COLO668 (cell line): ENCODE measurements around the gene EEF1AKMT3.

Source experiments
- DNase-seq: peaks from one replicate; lab custom pipeline; 2025; ENCODE audit not compliant: unreplicated experiment; lab: John Stamatoyannopoulos, UW

Gene EEF1AKMT3

GRCh38 chr12:57750561-57751431 lies 21.6 kb upstream of the EEF1AKMT3 start:
- DNase-seq = no peak

DNA sequence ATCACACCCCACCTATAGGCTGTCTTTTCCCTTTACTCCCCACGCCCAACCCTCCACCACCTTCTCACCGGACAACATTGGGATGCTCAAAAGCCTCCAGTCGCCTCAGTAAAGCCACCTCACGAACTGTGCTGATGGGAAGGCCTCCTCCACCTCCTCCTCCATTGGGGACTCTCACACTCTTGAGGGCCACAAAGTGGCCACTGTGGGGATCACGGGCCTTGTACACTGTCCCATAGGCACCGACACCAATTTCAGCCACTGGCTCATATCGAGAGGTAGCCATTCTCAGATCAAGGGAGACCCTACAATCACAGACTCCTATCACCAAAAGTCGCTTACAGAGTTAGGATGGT lies 21.0 kb upstream of the EEF1AKMT3 start:
- DNase-seq = no peak

- DNase-seq = peak; percentile 97
These were observed 20.4 kb upstream of the EEF1AKMT3 start, which contains the start of gene CDK4 for GRCh38 chr12:57751788-57752667. TSS of gene CDK4 (minus strand) at chr12:57752310. CDS start at chr12:57751717, 593 bp downstream.

DNA sequence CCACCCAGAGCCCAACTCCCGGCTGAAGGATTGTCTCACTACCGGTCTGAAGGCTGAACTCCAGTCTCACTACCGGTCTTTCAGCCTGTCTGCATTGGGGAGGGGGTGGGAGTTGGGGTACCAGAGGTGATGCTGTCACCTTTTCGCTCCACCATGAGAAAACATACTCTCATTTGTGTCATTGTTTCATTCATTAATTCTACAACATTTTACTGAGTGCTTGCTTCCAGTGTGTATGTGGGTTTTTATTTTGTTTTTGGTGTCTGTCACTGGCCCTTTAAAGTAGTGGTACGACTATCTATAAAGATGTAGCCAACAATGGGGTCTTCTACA lies 19.8 kb upstream of the EEF1AKMT3 start:
- no peak for DNase-seq

DNA sequence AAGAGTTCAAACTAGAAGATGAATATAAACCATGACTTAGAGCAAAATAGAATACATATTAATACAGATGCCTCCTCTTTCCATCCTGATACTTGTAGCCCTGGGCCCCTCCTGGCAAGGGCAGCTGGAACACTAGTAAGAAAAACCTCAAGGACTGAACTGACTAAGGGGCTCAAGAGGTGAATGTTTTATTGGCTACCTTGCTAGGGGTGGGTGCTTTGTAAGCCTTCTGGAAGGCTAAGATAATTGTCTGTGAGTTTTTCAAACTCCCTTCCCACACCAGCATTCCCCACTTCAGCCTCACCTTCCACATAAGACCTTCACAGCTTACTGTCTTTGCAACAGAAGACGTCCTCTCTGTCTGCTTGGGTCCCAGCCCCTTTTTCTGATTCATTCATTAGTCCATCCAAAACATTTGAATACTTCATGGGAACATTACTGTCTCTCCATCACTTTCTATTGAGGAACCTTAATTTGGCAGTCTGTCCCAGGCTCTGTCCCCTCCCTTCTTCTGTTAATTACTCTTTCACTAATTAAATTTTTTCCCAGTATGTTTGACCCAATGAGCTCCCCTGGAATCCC lies 18.6 kb upstream of the EEF1AKMT3 start:
- DNase-seq = no peak

DNA sequence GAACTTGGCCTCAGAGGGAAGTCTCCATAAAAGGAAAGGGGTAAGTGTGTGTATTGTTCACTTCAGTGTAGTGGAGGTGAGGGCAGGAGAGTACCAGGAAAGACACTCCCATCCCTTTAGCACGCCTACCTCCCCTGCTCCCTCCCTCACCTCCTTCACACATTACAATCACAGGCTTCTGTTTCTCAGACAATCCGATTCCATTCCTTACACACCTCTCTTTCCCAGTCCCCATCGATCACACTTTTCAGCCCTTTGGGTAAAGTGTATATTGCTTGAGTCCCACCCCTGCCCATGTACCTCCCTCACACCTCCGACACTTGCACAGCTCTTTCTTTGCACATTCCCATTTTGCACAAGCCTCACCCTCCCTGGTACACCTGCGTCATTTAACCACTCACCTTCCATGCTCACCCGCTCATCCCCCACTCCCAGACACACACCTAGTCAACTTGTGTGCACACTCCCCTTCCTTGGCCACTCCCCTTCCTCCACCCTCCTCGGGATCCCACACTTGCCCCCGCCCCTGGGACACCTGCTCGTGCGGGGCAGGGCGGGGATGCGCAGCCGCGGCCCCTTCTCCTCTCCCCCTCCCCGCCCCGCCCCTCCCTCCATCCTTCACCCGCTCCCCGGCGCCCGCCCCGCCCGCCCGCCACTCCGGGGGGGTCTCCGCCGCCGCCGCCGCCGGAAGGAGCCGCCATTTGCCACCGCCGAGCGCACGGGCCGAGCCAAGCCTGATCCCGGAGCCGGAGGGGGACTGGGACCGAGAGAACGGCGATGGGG lies 17.8 kb upstream of the EEF1AKMT3 start, which contains the start of gene MARCHF9:
MARCHF9 (plus strand) TSS at position 693 of the 783 bp plus-strand sequence. CDS start 426 bp downstream, outside the sequence.
- DNase-seq = peak; percentile 76

DNA sequence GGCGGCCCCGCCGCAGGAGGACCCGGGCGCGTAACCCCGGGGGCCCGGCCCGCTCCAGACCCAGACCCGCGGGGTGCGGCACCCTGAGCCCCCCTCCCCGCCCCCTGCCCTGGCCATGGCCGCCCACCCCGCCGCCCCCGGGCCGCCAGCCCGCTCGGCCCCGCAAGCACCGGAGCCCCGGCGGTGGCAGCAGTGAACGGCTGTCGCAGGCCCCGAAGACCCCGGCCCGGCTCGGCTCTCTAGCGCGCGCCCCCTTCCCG lies 17.3 kb upstream of the EEF1AKMT3 start:
- no peak for DNase-seq

GRCh38 chr12:57755454-57756372 lies 16.7 kb upstream of the EEF1AKMT3 start:
- DNase-seq = peak; percentile 57

DNA sequence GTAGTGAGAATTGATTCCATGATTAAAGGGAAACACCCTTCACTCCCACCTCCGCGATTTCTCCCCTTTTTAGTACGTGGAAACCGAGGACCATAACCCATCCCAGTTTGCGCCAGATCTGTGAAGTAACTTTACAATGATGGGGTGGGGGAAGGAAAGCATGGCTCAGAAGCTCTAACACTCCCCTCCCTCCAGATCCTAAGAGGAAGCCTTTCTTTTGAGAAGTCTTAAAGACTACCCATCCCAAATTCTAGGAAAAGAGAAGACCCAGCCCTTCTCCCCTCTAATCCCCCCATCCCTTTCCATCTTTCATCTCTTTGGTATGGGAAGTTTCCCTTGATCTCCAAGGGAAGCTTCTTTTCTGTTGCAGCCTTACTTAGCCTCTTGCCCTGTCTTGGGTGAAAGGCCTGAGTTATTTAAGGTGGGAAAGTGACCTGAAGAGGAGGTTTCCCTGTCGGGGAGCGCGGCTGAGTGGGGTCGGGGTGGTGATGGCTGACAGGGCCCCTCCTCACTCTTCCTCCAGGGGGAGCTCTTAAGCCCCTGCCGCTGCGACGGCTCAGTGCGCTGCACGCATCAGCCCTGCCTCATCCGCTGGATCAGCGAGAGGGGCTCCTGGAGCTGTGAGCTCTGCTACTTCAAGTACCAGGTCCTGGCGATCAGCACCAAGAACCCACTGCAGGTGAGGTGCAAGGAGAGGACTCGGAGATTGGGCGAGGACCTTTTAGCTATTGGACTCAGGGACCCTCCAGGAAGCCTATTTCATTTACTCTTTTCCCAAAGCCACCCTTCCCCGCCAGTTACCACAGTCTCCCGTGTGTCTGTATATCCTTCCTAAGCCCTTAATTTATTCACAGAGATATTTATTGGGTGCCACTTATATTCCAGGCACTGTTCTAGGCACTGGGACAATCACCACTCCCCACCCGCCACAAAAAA lies 15.7 kb upstream of the EEF1AKMT3 start:
- peak; percentile 45 for DNase-seq

DNA sequence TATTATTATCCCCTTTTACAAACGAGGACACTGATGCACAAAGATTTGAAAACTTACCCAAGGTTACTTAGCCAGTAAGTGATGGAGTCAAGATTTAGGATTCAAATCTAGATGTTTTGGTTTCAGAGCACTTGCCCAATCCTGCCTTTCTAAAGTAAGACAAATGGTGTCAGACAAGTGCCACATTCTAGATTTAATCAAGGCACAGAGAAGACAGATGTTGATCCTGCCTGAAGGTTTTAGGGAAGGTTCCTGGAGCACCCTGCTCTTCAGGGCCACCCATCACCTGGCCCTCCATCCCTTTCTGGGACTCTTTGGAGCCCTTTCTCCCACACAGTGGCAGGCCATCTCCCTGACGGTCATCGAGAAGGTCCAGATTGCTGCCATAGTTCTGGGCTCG lies 14.6 kb upstream of the EEF1AKMT3 start:
- DNase-seq = no peak

DNA sequence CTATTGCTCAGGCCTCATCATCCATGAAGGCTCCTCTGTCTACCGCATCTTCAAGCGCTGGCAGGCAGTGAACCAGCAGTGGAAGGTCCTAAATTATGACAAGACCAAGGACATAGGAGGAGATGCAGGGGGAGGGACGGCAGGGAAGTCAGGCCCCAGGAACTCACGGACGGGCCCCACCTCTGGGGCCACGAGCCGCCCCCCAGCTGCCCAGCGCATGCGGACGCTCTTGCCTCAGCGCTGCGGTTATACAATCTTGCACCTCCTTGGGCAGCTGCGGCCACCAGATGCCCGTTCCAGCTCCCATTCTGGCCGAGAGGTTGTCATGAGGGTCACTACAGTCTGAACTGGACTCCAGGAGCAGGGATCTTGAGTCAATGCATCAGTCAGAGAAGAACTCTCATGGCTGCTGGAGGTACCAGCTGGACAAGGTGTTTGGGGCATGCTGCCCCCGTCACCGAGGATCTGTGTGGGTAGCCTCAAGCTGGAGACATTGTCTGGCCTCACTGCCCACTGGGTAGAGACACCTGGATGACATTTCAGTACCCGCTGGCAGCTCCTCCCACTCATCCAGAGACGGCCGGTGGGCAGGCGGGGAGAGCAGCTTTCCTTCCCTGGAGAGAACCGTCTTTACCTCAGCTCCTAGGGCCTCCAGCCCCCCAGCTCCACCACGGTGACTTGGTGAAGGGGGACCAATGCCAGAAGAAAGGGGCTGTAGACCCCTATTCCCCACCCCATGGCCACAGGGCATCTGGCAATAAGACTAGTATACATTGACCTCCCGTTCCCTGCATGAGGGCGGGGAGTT lies 13.7 kb upstream of the EEF1AKMT3 start:
- DNase-seq = no peak

DNA sequence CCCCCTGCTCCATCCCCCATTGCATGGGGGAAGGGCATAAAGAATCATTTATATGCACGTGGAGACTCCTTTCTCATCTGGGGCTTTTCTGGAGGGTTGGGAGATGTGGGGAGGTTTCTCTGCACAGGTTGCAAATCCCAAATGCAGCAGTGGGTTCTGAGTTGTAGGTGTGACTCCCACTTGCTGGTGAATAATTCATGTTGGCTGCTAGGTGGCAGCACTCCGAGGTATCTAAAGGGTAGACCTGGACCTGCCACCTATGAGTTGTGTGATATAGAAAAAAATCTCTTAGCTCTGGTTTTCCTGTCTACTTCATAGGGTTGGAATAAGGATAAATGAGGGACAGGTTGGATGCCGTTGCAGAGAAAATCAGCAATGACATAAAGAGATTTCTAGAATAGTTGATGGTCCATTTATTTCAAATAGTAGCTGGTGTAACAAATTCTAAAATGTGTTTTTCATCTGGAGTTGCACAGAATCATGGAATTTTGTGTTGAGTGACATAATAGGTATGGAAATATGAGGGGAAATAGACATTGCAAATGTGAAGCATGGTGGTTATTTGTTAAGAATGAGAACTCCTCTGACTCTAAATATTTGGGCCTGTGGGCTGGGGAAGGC lies 12.9 kb upstream of the EEF1AKMT3 start:
- DNase-seq = peak; percentile 30

DNA sequence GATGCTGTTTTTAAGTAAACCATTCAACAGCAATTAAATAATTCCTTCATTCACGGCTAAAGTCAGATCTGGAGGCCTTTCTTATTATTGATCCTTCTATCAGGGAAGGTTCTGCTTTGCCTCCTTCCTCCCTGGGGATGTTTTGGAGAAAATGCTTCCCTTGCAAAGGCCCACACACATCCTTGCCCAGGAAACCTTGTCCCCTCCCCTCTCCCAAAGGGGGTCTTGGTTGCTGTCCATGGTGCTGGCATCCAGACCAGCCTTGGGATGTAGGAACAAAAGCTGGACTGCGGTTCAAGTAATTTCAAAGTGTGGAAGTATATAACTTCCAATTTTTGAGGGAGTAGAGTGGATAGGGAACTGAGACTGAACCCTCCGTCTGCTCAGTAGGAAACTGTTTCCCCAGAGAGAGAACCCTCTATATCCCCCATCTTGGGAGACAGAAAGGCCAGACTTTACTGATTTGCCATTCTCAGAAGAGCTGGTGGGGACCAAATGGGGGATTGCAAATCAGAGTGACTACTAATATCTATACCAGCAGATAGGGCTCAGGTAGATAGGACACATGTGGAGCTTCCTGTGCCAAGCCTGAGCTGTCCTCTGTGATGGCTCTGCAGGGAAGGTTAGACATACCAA lies 11.9 kb upstream of the EEF1AKMT3 start:
- no peak for DNase-seq

GRCh38 chr12:57761391-57761998 lies 10.9 kb upstream of the EEF1AKMT3 start:
- no peak for DNase-seq

- no peak for DNase-seq
These were observed 10.0 kb upstream of the EEF1AKMT3 start for GRCh38 chr12:57762463-57762862.

DNA sequence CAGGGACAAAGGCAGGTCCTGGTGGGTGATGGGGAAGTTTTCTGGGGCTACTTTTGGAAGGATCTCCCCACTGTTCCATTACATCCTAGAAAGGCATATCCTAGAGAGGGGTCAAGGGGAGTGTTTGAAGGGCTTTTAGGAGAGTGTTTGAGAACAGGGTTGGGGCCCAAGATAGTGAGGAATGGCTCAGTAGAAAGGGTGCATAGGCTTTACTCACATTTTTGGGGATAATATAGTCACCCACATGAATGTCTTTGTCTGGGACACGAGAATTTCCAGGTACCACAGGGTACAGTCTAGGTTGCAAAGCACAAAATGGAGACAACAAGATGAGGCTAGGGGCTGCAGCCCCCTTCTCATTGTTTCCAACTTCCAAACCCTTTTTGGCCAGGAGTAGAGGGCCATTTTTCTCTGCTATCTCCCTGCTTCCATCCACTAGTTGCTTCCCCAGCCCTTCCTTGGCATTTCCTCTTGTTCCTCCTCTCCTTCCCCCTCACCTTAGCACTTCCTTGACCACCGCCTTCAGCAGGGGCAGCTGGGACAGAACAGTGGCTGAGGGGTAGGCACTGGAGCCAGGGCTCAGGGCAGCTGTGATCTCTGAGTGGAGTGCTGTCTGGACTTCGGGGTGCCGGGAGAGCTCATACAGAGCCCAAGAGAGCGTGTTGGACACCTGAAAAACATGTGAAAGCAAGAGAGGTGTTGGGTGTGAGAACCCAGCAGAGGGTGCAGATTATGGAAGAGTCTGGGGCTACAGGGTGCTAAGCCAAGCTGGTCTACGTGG lies 8.3 kb upstream of the EEF1AKMT3 start:
- no peak for DNase-seq
